RCC 7860 (cell line): Measurements from ENCODE around the gene CPZ.

ENCODE experiments used
- DNase-seq: peaks from one replicate; pipeline ENCODE4 v3.0.0-alpha.2; 2015; ENCODE audit warnings: low spot score
- FAIRE-seq: peaks from 2 replicates; lab custom pipeline; 2012; peaks lifted over from hg19 to GRCh38; lab: Jason Lieb, UNC

The CPZ gene

DNA sequence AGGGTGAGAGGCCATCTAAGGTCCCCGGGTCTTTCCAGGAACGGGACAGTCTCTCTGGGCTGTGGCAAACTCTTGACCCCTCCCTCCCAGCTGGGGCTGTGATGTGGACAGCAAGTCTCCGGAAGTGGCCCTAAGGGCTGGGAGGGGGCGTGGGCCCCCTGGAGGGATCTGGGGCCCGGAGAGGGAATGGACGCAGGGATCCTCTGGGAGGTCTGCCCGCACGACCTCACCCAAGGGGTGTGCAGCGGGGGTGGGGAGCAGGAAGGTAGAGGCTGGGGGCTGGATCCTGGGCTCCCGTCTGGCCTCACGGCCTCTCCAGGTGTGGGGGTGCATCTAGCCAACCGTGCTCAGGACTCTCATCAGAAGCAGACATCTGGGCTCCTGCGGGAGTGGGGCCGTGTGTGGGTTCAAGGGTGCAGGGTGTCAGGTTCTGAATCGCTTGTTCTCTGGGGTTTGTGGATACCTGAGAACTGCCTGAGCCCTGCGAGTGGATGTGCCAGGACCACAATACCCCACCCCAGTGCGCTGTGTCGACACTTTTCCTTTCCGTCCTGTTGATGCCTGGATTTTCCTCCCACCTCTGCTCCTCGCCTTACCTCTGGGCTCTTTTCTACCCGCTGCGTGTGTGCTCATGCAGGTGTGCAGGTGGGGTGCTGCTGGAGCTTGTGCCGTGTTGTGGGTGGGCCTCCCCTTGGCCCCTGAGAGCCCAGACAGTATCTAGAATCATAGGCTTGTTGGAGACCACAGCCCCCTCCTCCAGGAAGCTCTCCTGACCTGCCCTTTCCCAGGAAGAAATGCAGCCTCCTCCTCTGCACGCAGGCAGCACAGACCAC, 915 bp downstream of the CPZ start:
- no peak for DNase-seq
- no peak for FAIRE-seq

DNA sequence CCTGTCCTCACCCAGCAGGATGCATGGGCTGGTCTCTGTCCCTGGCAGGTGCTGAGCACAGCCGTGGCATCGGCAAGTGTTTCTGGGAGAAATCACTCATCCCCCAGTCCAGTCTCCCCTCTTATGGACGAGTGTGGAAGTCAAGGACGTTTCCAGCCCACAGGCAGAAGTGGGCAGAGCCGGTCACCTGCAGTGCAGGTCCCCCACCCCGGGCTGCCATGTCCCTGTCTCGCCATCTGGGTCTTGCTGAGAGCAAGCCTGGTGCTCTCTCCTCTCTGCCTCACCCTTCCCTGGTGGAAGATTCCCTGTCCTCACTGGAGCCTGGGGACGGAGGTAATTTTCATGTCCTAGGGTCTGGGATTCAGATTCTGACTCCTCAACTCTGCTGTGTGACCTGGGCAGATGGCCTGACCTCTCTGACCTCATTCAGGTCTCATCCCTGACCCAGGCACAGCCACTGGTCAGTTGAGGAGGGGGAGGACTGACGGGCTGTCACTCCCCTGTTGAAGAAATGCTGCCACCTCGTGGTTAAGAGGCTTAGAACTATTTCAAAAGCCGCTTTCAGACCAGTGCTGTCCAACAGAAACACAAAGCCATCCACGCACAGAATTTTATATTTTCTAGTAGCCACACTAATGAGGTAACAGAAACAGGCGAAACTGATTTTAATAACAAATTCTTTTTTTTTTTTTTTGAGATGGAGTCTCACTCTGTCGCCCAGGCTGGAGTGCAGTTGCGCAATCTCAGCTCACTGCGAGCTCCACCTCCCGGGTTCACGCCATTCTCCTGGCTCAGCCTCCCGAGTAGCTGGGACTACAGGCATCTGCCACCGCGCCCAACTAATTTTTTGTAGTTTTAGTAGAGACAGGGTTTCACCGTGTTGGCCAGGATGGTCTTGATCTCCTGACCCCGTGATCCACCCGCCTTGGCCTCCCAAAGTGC, 1.8 kb downstream of the CPZ start:
- peak; percentile 39 for DNase-seq

GRCh38 chr4:8595237-8596087, 2.9 kb downstream of the CPZ start:
- FAIRE-seq (no peak), DNase-seq (no peak)

More for the DNA sequence above, 1.8 kb downstream of the CPZ start:
- FAIRE-seq, result peak; percentile 7

DNA sequence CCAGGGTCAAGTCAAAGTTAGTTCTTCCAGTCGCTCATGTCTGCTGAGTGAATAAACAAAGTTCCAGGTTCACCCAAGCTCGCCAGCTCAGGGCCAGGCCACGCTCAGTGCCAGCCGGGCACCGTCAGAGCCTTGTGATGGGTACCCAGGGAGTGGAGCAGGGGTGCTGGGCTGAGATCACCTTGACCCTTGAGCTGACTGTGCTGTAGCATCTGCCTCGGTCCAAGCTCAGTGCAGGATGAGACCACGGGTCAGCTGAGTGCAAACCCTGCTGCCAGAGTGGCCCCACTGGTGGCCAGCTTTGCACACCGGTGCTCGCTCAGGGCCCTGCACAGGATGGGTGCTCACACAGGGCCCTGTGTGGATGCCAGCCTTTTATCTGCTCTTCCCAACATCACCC, 4.3 kb downstream of the CPZ start:
- DNase-seq, result no peak
- no peak for FAIRE-seq

DNA sequence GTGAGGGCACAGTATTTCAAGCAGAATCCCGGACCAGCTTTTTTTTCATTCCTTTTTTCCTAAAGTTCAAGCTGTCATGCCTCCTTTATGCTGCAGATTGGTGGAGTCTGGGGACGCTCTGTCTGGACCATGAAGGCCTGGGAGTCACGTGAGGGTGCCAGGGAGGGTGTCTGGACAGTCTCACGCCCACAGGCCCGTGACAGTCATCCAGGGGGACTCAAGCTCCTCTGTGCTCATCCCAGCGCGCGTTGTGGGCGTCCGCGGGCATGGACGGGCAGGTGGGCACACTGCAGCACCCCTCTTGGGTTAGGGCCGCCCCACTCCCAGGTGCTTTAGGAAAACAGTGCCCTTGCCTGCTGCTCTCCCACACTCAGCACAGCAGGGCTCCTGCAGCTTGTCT, 4.8 kb downstream of the CPZ start:
- FAIRE-seq, result no peak
- no peak for DNase-seq

DNA sequence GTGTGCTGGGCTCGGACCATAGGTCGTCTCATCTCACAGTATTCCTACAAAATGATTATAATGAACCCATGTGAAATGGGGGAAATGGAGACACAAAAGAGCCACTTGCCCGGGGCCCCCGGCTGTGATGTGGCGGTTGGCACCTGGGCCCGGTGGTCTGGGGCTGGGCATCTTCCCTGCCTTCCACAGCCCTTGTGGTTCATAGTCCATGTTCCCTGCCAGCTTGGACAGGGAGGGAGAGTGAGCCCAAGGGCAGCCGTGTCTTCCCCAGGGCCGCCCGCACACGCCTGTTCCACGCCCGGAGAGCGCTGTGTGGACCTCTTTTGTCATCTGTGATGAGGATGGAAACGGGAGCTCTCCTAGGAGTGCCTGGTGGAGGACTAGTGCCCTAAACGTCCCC, 5.2 kb downstream of the CPZ start:
- DNase-seq (no peak), FAIRE-seq (no peak)

DNA sequence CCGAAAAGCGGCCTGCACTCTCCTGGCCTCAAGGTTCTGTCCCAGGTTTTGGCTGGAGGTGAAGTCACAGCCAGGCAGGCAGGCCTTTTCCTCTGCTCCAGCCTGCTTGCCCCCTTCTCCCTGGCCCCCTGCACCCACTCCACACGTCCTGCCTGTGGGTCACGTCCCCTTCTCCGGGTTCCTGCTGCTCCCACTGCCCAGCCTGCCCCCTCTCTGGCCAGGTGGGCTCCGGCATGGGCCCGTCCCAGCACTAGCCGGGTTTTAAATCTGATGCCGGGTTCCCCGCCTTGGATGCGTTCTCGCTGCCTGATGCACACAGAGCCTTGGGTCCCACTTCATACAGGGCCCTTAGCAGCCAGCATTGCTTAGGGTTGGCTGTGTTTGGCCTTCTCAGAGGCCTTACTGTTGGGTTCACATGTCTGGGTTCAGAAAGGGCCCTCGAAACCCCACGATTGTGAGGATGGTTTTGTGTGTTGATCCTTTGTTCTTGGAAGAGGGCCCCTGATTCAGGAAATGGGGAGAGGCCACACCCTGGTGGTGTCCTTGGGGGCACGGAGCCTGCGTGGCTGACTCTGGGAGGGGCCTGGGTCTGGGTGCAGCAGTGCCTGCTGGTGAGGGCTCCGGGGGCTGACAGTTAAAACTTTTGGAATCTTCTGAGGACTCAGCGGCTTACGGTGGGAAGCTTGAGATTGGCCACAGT, 6.0 kb downstream of the CPZ start:
- DNase-seq, result no peak
- no peak for FAIRE-seq

GRCh38 chr4:8599091-8599460, 6.5 kb downstream of the CPZ start:
- FAIRE-seq (no peak), DNase-seq (no peak)

DNA sequence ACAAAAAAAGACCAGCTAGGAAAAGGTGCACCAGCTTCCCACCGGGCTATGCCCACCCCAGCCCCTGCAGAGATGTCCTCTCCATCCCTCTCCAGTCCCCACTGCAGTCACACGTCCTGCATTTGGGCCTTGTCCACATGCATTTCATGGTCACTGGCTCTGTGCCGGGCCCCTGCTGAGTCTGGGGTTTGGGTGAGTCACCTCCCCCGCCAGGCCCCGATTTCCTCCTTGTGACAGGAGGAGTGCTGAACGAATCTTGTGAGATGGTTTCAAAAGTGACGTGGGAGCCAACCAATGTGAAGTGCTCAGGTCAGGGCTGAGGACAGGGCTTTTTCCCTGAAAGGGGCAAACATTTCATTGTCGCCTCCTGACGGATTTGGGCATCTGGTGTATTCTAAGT, 7.1 kb downstream of the CPZ start:
- FAIRE-seq (peak; percentile 87), DNase-seq (peak; percentile 78)

GRCh38 chr4:8600266-8600665, 7.7 kb downstream of the CPZ start:
- DNase-seq (no peak), FAIRE-seq (no peak)

DNA sequence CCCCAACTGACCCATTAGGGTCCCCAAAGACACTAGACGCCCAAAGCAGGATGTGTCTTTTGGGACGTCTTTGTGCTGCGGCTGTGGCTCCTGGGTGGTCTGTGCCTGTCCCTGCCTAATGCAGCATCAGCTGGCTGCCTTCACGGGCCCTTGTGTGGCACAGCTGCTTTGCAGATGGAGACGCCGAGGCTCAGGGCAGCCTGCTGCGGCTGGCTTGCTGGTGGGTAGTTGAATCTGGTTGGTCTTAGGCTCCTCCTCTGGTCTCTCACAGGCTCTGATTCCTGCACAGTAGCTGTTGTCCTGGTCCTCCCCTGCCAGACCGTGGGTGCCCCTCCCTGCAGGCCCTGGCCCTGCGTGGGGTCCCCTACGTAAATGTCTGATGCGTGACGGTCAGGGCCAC, 8.1 kb downstream of the CPZ start:
- no peak for FAIRE-seq

GRCh38 chr4:8601086-8601485, 8.5 kb downstream of the CPZ start:
- FAIRE-seq (no peak), DNase-seq (no peak)

More for the DNA sequence above, 8.1 kb downstream of the CPZ start:
- DNase-seq, result no peak

- DNase-seq (no peak), FAIRE-seq (no peak)
Observed at GRCh38 chr4:8601556-8601955, 9.0 kb downstream of the CPZ start.

GRCh38 chr4:8602686-8603430, 10.3 kb downstream of the CPZ start:
- no peak for DNase-seq
- FAIRE-seq, result no peak

GRCh38 chr4:8603931-8604330, 11.4 kb downstream of the CPZ start:
- FAIRE-seq, result no peak
- no peak for DNase-seq

GRCh38 chr4:8605289-8605688, 12.7 kb downstream of the CPZ start:
- FAIRE-seq, result no peak
- no peak for DNase-seq

DNA sequence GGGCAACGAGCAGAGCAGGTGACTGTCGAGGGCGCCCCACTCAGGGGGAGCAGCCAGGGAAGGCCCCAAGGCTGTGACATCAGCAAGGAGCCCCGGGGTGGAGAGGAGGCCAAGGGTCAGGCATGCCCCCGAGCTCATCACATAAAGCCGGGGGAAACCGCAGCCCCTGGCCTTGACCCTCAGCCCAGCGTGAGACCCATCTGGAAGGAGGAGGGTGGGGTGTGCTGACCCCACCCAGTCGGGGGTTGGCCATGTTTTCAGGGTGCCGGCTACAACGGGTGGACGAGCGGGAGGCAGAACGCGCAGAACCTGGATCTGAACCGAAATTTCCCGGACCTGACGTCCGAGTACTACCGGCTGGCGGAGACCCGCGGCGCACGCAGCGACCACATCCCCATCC, 13.9 kb downstream of the CPZ start:
- FAIRE-seq (no peak), DNase-seq (no peak)

GRCh38 chr4:8606966-8607365, 14.4 kb downstream of the CPZ start:
- DNase-seq (no peak), FAIRE-seq (no peak)

DNA sequence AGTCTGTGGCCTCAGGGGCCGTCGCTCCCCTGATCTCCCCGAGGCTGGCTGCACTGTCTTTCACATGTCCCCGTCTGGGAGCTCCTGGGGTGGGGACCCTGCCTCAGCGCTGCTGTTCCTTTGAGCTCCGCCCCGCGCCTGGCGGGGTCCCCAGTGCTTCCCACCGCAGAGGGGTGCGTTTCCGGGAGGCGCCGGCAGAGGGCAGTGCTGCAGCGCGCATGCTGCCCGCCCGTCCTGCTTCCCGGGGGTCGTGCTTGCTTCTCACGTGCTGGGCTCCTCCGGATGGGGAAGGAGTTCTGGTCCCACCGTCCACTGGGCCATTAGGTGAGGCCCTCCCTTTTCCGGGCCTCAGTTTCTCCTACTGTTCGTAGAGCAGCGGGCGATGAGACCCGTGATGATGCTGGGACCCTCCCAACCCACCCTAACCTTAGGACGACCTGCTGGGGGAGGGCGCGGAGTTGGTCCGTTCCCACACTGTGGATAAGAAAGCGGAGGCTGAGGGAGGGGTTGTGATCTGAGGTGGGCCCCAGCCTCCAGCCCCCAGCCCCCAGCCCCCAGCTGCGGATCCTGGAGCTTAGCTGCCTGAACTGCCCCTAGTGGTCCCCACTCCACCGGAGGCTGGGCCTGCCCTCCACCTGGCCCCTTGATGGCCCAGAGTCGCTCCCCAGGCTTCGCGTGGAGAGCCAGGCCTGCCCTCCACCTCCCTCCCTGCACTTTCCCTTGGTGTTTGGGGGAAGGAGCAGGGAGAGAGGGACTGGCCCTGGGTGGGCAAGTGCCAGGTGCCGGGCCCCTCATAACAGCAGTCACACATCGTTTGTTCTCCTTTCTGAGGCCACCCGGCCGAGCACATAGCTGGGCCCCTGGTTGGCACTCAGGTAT, 15.3 kb downstream of the CPZ start:
- DNase-seq (no peak), FAIRE-seq (no peak)
